Occipital lobe (tissue), 2 donors: ENCODE data around the gene CYP1A2. TPM values are rescaled to one million over a fixed set of nuclear protein-coding genes. Genes with fewer than 3 reads are reported as not detected.

Experiments
- DNase-seq: peaks from one replicate; lab custom pipeline; 2025; lab: John Stamatoyannopoulos, UW
- total RNA-seq: library from RNA; depleted of rRNA; stranded (reverse); fragments of >200 nt; gene quantifications from one replicate; pipeline ENCODE4 v1.2.3, GENCODE V29; 2014

Gene CYP1A2
- total RNA-seq, 1 donor from 2014 or later, result not detected

DNA sequence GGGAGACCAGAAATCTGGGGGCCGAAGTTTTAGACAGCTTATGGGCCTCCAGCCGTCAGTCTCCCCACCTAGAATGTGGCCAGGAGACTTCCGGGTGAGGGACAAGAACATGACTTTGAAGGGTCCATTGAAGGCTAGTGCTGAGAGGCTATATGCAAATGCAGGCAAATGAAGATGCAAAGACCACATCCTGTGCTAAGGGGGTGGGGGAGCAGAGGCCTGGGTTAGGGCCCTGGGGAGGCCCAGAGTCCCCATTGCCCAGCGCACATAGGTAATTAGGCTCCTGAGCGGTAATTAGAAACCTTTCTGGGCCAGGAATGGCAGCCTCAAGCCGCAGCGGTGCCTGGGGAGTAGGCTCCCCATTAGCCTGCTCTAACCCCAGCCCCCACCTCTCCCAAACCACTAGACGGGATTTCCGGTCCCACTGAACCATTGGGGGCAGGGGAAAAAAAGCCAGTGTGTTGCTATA is 40.1 kb downstream of the CYP1A2 start:
- DNase-seq, result no peak

DNA sequence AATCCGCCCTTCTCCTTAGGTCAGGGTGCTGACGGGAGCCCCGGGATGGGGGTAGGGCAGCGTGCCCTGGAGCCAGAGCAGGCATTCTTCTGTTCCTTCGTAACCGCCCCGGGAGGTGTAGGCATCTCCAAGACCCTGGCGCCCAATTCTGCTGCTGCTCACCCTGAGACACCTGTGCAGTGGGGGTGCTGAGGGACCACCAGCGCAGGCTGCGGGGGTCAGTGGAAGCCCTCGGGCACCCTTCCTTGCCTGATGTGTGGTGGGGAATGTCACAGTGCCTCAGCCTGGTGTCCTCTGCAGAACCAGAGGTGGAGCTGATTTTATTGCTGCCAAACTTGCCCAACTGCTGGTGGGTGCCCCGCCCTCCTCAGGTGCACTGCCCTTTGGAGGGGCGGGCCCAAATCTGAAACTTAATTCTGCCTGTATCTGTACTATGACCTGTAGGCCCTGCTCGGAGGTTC is 40.6 kb downstream of the CYP1A2 start:
- DNase-seq, result no peak

DNA sequence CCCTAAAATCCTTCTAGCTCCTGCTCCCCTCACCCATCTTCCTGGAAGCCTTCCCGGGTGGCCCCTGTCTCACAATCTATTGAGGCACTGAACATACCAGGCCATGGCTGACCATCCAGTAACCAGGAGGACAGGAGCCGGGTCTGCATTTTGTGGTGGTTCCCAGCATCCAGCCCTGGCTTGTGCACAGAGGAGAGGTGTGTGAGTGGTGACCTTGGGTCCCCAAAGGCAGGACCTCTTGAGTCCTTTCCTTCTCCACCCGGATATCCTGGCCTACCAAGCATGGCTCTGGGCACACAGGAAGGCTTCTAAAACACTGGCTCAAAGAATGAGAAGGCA is 41.1 kb downstream of the CYP1A2 start:
- DNase-seq, result no peak

DNA sequence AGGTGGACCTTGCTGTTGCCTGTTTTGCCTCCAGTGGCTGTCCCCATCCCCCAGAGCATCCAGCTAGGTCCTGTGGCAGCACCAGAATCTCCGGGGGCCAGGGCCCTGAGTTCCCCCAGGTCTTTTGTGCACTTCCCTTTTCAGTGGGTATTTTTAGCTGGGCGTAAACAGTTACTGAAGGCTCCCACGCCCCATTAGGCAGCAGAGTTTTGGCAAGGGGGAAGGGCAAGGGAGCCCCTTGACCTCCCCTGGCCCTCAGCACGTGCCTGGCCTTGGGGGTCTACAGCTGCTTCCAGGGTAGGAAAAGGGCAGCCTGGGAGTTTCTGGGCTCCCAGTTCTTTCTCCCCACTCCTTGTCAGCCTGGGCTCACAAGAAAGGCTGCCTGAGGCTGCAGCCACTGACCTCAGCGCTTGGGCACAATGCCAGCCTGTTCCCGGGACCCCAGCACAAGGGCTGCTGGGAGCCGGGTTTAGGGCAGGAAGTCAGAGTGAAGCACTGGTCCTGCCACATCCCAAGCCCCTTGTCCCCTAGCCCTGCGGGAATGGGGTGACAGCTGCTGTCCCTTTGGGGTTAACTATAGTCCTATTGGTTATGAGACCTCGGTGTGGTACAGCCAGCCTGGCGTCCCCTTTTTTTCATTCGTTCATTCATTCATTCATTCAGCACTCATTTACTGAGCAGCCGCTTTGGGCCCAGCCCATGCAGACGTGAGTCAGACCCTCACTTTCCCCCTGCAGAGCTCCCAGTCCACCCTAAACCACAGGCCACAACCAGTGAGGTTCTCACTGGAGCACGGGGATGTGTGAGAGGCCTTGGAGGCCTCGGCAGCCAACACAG is 41.7 kb downstream of the CYP1A2 start:
- no peak for DNase-seq

DNA sequence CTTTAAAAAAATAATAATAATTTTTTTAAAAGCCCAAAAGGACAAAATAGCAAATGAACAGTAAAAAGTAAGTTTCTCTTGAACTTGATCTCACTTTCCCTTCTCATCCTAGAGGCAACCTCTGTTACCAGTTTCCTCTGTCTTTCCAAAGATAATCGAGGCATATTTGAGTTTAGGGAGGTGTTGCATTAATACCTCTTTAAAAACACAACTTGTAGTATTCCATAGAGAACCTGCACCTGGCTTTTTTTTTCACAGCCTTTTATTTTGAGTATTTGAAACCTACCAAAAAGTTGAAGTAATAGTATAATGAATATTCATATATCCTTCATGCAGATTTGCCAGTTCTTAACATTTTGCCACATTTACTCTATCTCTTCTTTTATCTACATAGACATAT is 42.4 kb downstream of the CYP1A2 start:
- no peak for DNase-seq

DNA sequence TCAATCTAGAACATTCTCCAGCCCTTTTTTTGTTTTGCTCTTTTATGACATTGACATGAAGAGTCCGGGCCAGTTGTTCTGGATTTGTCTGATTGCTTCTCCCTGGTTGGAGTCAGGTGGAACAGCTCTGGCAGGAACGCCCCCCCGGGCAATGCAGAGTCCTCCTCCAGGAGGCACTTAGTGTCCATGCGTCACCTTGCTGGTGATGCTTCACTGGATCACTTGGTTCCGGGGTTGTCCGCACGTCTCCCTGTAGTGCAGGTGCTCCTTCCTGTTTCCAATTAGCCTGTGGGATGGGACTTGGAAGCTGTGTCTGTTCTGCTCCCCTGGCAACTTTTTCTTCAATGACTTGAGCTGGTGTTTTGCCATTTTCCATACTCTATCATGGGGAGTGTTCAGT is 43.0 kb downstream of the CYP1A2 start:
- DNase-seq, result no peak

DNA sequence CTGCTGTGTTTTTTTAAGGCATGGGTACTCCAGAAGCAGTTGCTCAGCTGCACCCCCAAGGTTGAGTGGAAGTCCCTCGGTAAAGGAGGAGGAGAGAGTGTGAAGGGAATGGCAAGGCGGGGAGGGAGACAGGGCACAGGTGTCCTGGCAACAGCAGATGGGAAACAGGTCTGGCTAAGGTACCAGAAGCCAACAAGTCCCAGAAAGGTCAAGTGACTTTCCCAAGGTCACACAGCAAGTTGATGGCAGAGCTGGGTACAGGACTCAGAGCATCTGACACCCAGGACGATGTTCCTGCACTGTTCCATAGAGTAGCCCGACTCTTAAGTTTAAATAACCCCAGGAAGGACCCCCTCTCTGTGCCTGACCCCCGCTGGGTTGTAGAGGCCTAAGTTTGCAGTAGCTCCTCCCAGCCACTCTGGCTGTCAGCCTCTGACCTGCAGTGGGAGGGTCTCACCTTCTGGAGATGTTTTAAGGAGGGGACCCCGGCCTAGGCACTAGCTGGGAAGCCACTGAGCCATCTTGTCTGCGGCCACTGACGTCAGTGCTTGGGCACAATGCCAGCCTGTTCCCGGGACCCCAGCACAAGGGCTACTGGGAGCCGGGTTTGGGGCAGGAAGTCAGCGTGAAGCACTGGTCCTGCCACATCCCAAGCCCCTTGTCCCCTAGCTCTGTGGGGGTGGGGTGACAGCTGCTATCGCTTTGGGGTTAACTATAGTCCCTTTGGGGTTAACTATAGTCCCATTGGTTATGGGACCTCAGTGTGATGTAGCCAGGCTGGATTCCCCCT is 43.8 kb downstream of the CYP1A2 start:
- no peak for DNase-seq

DNA sequence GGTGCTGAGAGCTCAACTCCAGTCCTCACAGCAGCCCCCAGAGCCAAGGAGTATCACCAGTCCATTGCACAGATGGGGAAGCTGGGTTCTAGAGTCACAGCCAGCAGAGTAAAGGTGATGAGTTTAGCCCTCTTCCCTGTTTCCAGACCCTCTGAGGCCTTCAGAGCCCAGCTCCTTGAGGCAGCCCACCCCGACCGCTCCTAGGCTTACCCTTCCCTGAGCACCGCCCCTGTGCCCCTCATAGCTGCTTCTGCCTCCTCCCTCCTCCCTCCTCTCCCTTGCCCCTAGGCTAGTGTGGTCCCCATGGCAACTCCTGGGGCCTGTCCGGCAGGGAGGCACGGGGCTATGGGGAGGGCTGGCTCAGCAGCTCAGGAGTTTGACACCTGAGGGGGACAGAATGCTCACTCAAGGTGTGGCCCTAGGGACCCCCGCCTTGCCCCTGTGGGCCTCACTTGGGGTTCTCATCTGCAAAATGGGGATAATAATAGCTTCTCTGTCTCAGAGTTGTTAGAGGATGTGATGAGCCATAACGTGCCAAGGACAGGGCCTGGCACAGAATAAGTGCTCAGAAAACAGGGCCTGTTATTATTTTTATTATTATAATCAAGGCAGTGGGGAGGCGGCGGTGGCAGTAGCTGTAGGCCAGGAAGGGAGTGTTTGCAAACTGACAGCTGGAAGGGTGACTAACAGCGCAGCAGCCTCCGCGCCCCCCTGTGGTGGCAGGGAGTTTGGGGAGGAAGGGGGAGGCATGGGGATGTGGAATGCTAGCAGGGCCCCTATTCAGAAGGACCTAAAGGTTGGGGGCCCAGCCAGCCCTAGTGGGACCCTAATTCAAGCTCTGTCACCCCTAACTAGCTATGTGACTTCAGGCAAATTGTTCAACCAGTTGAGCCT is 44.7 kb downstream of the CYP1A2 start:
- DNase-seq, result no peak

DNA sequence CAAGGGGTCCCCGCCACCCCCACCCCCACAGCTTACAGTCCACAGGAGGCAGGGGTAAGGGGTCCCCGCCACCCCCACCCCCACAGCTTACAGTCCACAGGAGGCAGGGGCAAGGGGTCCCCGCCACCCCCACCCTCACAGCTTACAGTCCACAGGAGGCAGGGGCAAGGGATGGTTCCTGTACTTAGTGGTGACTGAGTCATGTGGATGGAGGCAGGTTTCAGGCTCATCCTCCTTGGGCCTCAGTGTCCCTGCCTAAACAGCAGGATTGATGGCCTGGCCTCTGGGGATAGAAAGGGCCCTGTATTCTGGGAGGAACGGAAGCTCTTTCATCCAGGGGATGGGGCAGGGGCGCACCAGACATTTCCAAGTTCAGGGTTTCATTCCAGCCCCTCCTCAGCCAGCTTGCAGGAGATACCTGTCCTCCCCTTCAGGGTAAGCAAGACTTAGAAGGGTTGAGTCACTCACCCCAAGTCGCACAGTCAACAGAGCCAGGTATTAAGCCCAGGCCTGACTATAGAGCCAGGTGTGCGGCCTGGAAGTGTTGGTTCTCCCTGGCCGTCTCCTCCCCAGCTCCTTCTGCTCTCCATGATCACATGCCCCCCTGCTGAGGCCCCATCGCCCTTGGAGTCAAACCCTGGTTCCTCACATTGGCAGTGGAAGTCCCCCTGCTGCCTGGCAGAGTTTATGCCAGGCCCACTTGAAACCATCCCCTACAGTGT is 45.8 kb downstream of the CYP1A2 start:
- no peak for DNase-seq

DNA sequence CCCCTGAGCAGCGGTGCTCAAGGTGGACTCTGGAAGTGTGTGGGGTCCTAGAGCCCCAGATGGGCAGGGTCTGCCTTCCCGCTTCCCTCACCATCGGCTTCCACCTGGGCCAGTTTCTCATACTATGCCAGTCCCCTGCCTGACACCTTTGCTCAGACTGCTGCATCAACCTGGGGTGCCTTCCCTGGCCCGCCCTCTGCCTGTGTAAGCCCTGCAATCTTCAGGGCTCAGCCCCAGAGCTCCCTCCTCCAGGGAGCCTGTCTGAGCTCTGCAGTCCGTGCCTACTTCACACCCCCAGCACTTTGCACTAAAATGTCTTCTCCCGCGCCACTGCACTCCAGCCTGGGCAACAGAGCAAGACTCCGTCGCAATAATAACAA is 46.3 kb downstream of the CYP1A2 start:
- DNase-seq, result no peak

DNA sequence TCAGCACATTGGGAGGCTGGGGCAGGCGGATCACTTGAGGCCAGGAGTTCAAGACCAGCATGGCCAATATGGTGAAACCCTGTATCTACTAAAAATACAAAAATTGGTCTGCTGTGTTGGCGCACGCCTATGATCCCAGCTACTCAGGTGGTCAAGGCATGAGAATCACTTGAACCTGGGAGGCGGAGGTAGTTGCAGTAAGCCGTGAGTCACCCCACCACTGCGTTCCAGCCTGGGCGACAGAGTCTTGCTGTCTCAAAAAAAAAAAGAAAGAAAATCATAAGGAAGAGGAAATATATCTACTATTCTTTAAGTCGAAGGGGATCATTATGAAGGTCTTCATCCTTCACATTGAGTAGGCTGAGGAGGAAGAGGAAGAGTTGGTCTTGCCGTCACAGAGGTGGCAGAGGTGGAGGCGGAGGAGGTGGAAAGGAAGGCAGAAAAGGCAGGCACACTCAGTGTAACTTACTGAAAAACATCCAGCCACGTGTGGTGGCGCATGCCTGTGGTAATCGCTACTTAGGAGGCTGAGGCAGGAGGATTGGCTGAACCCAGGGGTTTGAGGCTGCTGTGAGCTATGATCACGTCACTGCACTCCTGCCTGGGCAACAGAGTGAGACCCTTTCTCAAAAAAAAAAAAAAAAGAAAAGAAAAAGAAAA is 47.5 kb downstream of the CYP1A2 start:
- DNase-seq, result no peak

DNA sequence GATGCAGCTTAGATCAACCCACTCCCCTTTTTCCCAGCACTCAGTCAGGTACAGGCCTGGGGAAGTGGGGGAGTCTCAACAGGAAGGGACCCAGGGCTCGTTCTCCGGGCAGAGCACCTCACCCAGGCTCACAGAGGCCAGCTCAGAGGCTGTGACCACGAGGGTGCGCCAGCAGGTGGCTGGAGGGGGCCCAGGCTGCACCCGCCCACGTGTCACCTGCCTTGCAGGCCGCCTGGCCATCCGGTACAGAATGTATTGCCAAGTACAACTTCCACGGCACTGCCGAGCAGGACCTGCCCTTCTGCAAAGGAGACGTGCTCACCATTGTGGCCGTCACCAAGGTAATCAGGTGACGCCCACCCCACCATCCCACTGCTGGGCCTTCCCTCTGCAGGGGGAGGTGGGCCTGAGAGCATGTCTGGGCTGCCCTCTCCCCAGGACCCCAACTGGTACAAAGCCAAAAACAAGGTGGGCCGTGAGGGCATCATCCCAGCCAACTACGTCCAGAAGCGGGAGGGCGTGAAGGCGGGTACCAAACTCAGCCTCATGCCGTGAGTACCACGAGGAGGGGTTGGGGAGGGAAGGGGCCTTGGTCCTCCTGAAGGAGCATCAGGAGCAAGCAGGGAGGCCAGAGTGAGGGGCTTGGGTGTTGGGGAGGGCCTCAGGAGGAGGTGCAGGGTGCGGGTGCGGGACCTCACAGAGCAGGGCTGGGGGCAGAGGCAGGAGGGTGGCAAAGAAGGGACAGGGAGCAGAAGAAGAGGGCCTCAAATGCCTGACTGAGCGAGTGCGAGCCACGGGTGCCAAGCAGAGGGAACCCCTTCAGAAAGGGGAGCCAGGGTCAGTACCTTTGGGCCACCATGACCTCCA is 50.0 kb downstream of the CYP1A2 start:
- DNase-seq, result no peak

DNA sequence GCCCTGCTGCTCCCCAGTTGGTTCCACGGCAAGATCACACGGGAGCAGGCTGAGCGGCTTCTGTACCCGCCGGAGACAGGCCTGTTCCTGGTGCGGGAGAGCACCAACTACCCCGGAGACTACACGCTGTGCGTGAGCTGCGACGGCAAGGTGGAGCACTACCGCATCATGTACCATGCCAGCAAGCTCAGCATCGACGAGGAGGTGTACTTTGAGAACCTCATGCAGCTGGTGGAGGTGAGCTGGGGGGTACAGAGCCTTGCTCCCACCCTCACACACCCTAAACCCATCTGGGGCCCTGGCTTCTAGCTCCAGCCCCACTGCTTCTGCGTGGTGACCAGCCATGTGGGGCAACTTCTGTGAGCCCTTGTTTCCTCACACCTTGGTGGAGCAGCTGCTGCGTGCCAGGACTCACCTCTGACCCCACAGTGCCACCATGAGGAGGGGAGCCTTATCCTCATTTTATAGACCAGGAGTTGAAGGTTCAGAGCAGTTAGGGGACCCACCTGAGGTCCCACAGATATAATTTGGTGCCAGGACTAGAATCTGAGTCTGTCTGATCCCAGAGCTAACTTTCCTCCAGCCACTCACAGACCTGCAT is 50.7 kb downstream of the CYP1A2 start:
- no peak for DNase-seq

DNA sequence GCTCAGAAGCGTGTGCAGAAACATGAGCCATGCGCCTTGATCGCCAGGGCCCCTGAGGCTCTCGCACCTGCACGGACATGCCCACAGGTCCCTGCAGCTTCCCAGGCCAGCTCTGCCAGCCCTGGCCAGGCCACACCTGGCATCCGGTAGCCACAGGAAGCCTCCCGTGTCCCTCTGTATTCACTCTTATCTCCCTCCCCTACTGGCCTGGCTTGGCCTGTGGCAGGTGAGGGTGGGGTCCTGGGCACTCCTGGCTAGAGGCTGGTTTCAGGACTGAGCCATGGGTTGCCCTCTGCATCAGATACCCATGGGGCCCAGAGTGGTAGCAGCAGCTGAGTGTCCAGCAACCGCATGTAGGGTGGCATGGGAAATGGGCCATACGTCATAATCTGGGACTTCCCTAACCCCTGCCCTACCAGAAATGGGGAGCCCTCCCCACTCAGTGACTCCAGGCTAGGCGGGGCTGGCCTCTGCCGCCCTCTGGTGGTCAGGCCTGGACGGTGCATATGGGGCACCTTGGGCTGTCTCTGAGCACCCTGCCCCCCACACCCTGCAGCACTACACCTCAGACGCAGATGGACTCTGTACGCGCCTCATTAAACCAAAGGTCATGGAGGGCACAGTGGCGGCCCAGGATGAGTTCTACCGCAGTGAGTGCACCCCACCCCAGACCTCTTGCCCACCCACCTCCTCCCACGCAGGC is 51.4 kb downstream of the CYP1A2 start:
- DNase-seq, result peak; percentile 37

DNA sequence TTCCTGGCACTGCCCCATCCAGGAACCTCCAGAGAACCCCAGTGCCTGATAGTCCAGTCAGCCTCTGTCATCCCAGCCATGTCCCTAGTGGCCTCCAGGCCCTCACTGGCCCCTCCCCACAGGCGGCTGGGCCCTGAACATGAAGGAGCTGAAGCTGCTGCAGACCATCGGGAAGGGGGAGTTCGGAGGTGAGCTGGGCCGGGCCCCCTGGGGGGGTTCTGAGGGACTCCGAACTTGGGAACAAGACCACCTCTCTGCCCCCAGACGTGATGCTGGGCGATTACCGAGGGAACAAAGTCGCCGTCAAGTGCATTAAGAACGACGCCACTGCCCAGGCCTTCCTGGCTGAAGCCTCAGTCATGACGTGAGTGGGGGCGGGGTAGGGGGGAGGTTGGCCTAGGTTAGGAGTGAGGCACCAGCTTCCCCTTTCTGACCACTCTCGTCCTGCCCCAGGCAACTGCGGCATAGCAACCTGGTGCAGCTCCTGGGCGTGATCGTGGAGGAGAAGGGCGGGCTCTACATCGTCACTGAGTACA is 52.0 kb downstream of the CYP1A2 start:
- no peak for DNase-seq

DNA sequence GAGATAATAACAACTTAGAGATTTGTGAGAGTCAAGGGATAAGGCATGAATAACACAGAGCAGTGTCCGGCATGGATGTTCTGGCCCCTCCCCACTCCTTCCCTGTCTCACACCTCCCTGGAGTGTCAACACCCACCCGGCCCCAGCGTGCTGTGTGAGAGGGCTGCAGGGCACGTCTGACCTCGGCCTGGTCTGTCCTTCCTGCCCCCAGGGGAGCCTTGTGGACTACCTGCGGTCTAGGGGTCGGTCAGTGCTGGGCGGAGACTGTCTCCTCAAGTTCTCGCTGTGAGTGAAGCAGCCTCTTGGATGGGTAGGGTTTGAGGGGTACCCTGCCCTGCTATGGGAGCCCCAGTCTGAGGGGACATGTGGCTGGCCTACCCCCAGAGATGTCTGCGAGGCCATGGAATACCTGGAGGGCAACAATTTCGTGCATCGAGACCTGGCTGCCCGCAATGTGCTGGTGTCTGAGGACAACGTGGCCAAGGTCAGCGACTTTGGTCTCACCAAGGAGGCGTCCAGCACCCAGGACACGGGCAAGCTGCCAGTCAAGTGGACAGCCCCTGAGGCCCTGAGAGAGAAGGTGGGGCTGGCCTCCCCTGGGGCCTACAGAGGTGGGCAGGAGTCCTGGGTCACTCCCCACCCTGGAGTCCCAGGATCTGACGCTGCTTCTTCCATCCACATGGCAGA is 52.8 kb downstream of the CYP1A2 start:
- no peak for DNase-seq

DNA sequence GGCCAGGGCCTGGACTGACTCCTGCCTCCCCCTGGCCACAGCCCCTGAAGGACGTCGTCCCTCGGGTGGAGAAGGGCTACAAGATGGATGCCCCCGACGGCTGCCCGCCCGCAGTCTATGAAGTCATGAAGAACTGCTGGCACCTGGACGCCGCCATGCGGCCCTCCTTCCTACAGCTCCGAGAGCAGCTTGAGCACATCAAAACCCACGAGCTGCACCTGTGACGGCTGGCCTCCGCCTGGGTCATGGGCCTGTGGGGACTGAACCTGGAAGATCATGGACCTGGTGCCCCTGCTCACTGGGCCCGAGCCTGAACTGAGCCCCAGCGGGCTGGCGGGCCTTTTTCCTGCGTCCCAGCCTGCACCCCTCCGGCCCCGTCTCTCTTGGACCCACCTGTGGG is 53.6 kb downstream of the CYP1A2 start:
- no peak for DNase-seq
